IPS DF 6.9 (cell line): Measurements from ENCODE around the gene EXOC2.

ENCODE experiments used
- DNase-seq: peaks from one replicate; pipeline ENCODE4 v3.0.0-alpha.2; 2013; ENCODE audit warnings: low read depth, low spot score
- H3K27ac ChIP-seq: one replicate; pipeline ENCODE4 v1.5.1; 2013; ENCODE audit warnings: low read length, control low read depth
- H3K27me3 ChIP-seq: 2 replicates; pipeline ENCODE4 v1.6.1; 2013; ENCODE audit warnings: mild to moderate bottlenecking, low read length; ENCODE audit not compliant: control insufficient read depth, insufficient read depth
- H3K36me3 ChIP-seq: 2 replicates; pipeline ENCODE4 v1.6.1; 2013; ENCODE audit warnings: low read length; ENCODE audit not compliant: control insufficient read depth, insufficient read depth
- H3K4me1 ChIP-seq: 2 replicates; pipeline ENCODE4 v1.6.1; 2013; ENCODE audit warnings: low read length; ENCODE audit not compliant: control insufficient read depth, insufficient read depth
- H3K4me3 ChIP-seq: 2 replicates; pipeline ENCODE4 v1.5.1; 2013; ENCODE audit warnings: mild to moderate bottlenecking, low read length
- H3K9me3 ChIP-seq: 2 replicates; pipeline ENCODE4 v1.6.1; 2013; ENCODE audit warnings: low read length, inconsistent platforms; ENCODE audit not compliant: control insufficient read depth, insufficient read depth
- WGBS: extraction: QIAGEN DNeasy Blood & Tissue Kit; methylation state at CpG from one replicate; pipeline ENCODE4 v1.1.7; 2013; ENCODE audit warnings: mixed read lengths, missing lambda C conversion rate; ENCODE audit not compliant: insufficient read length, insufficient coverage; 5-methylcytosine and 5-hydroxymethylcytosine counted together

The EXOC2 gene

GRCh38 chr6:657743-658142 lies 35.2 kb downstream of the EXOC2 start:
- DNase-seq = no peak
- Histone ChIP-seq H3K4me1 (peaks cover 9% of the 10 kb centered on the region), H3K27me3 (no peaks in the 10 kb centered on the region), H3K36me3 (peaks cover 2% of the 10 kb centered on the region; the same call in 1 of the 2 replicates), H3K4me3 (no peak overlapping the region), H3K9me3 (no peaks in the 10 kb centered on the region), H3K27ac (no peak overlapping the region)
- no CpG with 5 or more reads among the region's 1 CpG for WGBS

- no peak for DNase-seq
- H3K4me3 ChIP-seq = no peak within 1 kb of the TSS
- WGBS = no CpG with 5 or more reads among the region's 73 CpGs
- H3K36me3 ChIP-seq = peaks cover 2% of the 10 kb centered on the region; the same call in 1 of the 2 replicates
- no peak within 1 kb of the TSS for H3K27ac ChIP-seq
- no peaks in the 10 kb centered on the region for H3K9me3 ChIP-seq
- H3K27me3 ChIP-seq = no peaks in the 10 kb centered on the region
- peaks cover 9% of the 10 kb centered on the region for H3K4me1 ChIP-seq
These were observed 36.3 kb downstream of the EXOC2 start, which contains the start of gene HUS1B for GRCh38 chr6:656460-657252. Gene HUS1B (minus strand): TSS chr6:657100. CDS start chr6:656944, 156 bp downstream.

- peaks cover 5% of the 10 kb centered on the region for H3K4me1 ChIP-seq
- no CpG with 5 or more reads among the region's 4 CpGs for WGBS
- no peak overlapping the region for H3K4me3 ChIP-seq
- no peak for DNase-seq
- H3K27ac ChIP-seq = no peak overlapping the region
- H3K27me3 ChIP-seq = no peaks in the 10 kb centered on the region
- H3K9me3 ChIP-seq = no peaks in the 10 kb centered on the region
- H3K36me3 ChIP-seq = peaks cover 2% of the 10 kb centered on the region; the same call in 1 of the 2 replicates
These were observed 38.8 kb downstream of the EXOC2 start for GRCh38 chr6:654136-654535.

DNA sequence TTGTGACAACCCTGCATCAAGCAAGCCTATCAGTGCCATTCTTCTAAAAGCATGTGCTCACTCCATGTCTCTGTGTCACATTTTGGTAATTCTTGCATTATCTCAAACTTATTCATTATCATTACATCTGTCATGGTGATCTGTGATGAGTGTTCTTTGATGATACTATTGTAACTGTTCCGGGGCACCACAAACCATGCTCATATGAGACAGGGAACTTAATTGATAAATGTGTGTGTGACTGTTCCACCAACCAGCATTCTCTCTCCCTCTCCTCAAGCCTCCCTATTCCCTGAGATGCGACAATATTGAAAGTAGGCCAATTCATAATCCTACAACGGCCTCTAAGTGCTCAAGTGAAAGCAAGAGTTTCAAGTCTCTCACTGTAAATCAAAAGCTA lies 40.1 kb downstream of the EXOC2 start:
- Histone ChIP-seq H3K27me3 (no peaks in the 10 kb centered on the region), H3K27ac (no peak overlapping the region), H3K36me3 (peaks cover 2% of the 10 kb centered on the region; the same call in 1 of the 2 replicates), H3K4me1 (peaks cover 5% of the 10 kb centered on the region), H3K9me3 (no peaks in the 10 kb centered on the region), H3K4me3 (no peak overlapping the region)
- no peak for DNase-seq
- WGBS = no CpG with 5 or more reads among the region's 3 CpGs

GRCh38 chr6:650098-650497 lies 42.8 kb downstream of the EXOC2 start:
- no peak overlapping the region for H3K27ac ChIP-seq
- no peak overlapping the region for H3K4me3 ChIP-seq
- no peaks in the 10 kb centered on the region for H3K36me3 ChIP-seq
- H3K4me1 ChIP-seq = no peaks in the 10 kb centered on the region
- no peak for DNase-seq
- H3K9me3 ChIP-seq = no peaks in the 10 kb centered on the region
- no CpG with 5 or more reads among the region's 4 CpGs for WGBS
- no peaks in the 10 kb centered on the region for H3K27me3 ChIP-seq

DNA sequence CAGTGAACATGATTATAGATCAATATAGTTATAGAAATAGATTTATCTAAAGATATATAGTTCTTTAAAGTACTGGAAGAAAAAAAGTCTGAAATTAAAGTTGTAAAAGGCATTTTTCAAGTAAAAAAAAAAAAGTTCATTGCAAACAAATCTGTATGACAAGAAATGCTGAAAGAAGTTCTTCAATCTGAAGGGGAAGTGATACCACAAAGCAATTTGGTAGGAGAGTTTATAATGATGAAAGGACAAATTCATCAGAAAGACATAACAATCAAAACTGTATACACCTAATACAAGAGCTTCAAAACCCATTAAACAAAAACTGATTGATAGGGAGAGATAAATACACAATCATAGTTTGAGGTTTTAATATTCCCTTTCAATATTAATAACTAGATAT lies 50.1 kb downstream of the EXOC2 start:
- Histone ChIP-seq H3K4me1 (no peaks in the 10 kb centered on the region), H3K27ac (no peak overlapping the region), H3K9me3 (no peaks in the 10 kb centered on the region), H3K36me3 (no peaks in the 10 kb centered on the region), H3K4me3 (no peak overlapping the region), H3K27me3 (no peaks in the 10 kb centered on the region)
- no peak for DNase-seq

DNA sequence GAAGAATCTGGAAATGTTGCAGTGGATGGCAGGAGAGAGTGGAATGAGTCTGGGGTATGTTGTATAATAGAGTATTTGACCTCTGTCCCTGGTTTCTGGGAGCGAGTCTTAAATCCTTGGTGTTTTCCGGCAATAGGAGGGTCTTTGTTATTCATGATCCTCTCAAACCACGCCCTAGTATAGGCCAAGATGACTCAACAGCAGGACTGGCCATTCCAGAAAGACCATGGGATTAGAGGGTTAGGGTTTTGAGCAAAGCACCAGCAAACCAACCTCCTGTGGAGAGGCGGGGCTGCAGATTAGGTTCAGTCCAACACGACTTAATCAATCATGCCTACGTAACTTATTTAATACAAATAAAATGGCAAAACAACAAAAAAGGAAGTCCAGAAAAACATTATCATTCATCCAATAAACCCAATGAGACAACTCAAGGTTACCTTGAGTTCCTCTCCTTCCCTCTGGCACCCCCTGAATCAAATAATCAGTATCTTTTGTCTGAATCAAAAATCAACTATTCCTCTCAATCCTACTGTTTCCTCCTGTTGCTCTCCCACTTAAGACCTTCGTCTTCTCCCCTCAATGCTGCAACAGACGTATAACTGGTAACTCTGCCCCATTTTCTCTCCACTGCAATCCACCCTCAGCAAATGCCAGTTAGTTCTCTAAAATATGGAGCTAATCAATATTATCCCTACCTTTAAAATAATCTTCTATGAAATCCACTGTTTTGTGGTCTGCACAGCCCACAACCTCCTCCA lies 51.5 kb downstream of the EXOC2 start:
- DNase-seq = no peak
- Histone ChIP-seq H3K4me1 (no peaks in the 10 kb centered on the region), H3K9me3 (no peaks in the 10 kb centered on the region), H3K27me3 (no peaks in the 10 kb centered on the region), H3K36me3 (no peaks in the 10 kb centered on the region), H3K4me3 (no peak overlapping the region), H3K27ac (no peak overlapping the region)
- WGBS = no CpG with 5 or more reads among the region's 8 CpGs

- H3K4me1 ChIP-seq = no peaks in the 10 kb centered on the region
- no CpG with 5 or more reads among the region's 5 CpGs for WGBS
- H3K9me3 ChIP-seq = no peaks in the 10 kb centered on the region
- DNase-seq = no peak
- no peak overlapping the region for H3K4me3 ChIP-seq
- no peaks in the 10 kb centered on the region for H3K27me3 ChIP-seq
- no peaks in the 10 kb centered on the region; the same call in 1 of the 2 replicates for H3K36me3 ChIP-seq
- no peak overlapping the region for H3K27ac ChIP-seq
These were observed 56.5 kb downstream of the EXOC2 start for GRCh38 chr6:636488-636887.

GRCh38 chr6:635233-635632 lies 57.7 kb downstream of the EXOC2 start:
- Histone ChIP-seq H3K4me3 (no peak overlapping the region), H3K27ac (no peak overlapping the region), H3K4me1 (no peaks in the 10 kb centered on the region), H3K27me3 (no peaks in the 10 kb centered on the region), H3K36me3 (no peaks in the 10 kb centered on the region; the same call in 1 of the 2 replicates), H3K9me3 (no peaks in the 10 kb centered on the region)
- DNase-seq = no peak
- no CpG with 5 or more reads among the region's 5 CpGs for WGBS

DNA sequence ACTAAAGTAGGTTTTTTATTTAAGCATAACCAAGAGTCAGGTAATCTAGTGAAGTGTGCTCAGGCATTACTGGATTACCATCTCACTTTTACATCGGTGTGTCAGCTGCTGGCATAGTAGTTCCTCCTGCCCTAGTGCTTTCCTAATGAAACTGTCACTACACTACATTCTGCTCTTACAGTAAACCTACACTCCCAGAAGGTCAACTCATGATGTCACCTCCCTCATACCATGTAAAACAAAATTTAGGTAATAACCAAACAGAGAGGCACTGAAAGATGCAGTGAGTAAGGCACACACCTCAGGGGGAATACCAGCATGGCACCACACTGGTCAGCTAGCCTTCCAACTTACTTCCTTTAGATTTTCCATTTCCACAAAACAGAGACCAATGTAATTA lies 59.3 kb downstream of the EXOC2 start:
- Histone ChIP-seq H3K4me3 (no peak overlapping the region), H3K4me1 (no peaks in the 10 kb centered on the region), H3K36me3 (no peaks in the 10 kb centered on the region; the same call in 1 of the 2 replicates), H3K9me3 (no peaks in the 10 kb centered on the region), H3K27ac (no peak overlapping the region), H3K27me3 (no peaks in the 10 kb centered on the region)
- no peak for DNase-seq
- no CpG with 5 or more reads among the region's 1 CpG for WGBS
